SU-DHL-6 (cell line): ENCODE results near the gene KRT12.
"Not testable (repeated sequence)": the region's sequence is repeated elsewhere in the genome, so short reads cannot be mapped to it uniquely, and the experiment has no call there.

Experiments used
- H2AFZ ChIP-seq: fragments of 200-600 bp; sonication (generic); 2 replicates; pipeline ENCODE4 v1.6.1; 2014; ENCODE audit warnings: low read depth, mild to moderate bottlenecking, moderate library complexity, mixed read lengths, antibody characterized with exemption, low read length; ENCODE audit not compliant: severe bottlenecking
- H3F3A ChIP-seq: fragments of 200-600 bp; shearing (Covaris generic); 2 replicates; pipeline ENCODE4 v1.6.0; 2016; ENCODE audit warnings: antibody characterized with exemption, mild to moderate bottlenecking; ENCODE audit not compliant: insufficient read depth
- H3K27ac ChIP-seq: fragments of 200-600 bp; sonication (generic); 2 replicates; pipeline ENCODE4 v1.5.1; 2016; ENCODE audit warnings: low read depth, mild to moderate bottlenecking, low read length, moderate library complexity, mixed read lengths
- H3K27me3 ChIP-seq: fragments of 200-600 bp; sonication (generic), shearing (Covaris generic); 2 replicates; pipeline ENCODE4 v1.6.0; 2014; ENCODE audit warnings: mild to moderate bottlenecking, low read length
- H3K36me3 ChIP-seq: fragments of 200-600 bp; sonication (generic); 2 replicates; pipeline ENCODE4 v1.6.1; 2014; ENCODE audit warnings: mild to moderate bottlenecking, low read length, mixed read lengths
- H3K4me2 ChIP-seq: fragments of 300-600, 200-600 bp; shearing (Covaris generic), sonication (generic); 2 replicates; pipeline ENCODE4 v1.6.0; 2014; ENCODE audit warnings: low read length, low read depth, mild to moderate bottlenecking; ENCODE audit not compliant: poor library complexity, severe bottlenecking
- H3K4me3 ChIP-seq: fragments of 200-600 bp; sonication (generic); 2 replicates; pipeline ENCODE4 v1.5.1; 2014; ENCODE audit warnings: antibody characterized with exemption, low read length, mild to moderate bottlenecking, mixed read lengths; ENCODE audit not compliant: insufficient read depth, poor library complexity, severe bottlenecking
- H3K79me2 ChIP-seq: fragments of 200-600 bp; sonication (generic); 2 replicates; pipeline ENCODE4 v1.6.1; 2014; ENCODE audit warnings: mild to moderate bottlenecking, low read length, moderate library complexity; ENCODE audit not compliant: insufficient read depth
- H3K9ac ChIP-seq: fragments of 200-600 bp; sonication (generic); 2 replicates; pipeline ENCODE4 v1.7.0; 2014; ENCODE audit warnings: mild to moderate bottlenecking, low read length
- H3K9me2 ChIP-seq: fragments of 200-600 bp; sonication (generic); replicated peaks from 2 replicates; pipeline ENCODE4 v1.6.1; 2014; ENCODE audit warnings: low read length; ENCODE audit not compliant: insufficient read depth
- H3K9me3 ChIP-seq: fragments of 200-600 bp; sonication (generic); 2 replicates; pipeline ENCODE4 v1.6.1; 2014; ENCODE audit warnings: low read length, mixed read lengths; ENCODE audit not compliant: insufficient read depth
- H4K20me1 ChIP-seq: fragments of 200-600 bp; sonication (generic); 2 replicates; pipeline ENCODE4 v1.6.1; 2014; ENCODE audit warnings: low read depth, mild to moderate bottlenecking, antibody characterized with exemption, low read length, moderate library complexity, mixed read lengths
- EZH2phosphoT487 ChIP-seq: fragments of 200-600 bp; sonication (generic), shearing (Covaris generic); conservative IDR thresholded peaks from 2 replicates; pipeline ENCODE4 v1.6.1; 2018; ENCODE audit warnings: mild to moderate bottlenecking, antibody characterized with exemption, low read length, moderate library complexity, mixed read lengths
- TF ChIP-seq, protein P1 (sequence below): fragments of 200-600 bp; sonication (generic); IDR thresholded peaks from one replicate; pipeline ENCODE4 v1.5.1; 2017; ENCODE audit warnings: antibody characterized with exemption, mild to moderate bottlenecking, low read length, moderate library complexity; ENCODE audit not compliant: insufficient read depth, poor library complexity, severe bottlenecking

The KRT12 gene

DNA sequence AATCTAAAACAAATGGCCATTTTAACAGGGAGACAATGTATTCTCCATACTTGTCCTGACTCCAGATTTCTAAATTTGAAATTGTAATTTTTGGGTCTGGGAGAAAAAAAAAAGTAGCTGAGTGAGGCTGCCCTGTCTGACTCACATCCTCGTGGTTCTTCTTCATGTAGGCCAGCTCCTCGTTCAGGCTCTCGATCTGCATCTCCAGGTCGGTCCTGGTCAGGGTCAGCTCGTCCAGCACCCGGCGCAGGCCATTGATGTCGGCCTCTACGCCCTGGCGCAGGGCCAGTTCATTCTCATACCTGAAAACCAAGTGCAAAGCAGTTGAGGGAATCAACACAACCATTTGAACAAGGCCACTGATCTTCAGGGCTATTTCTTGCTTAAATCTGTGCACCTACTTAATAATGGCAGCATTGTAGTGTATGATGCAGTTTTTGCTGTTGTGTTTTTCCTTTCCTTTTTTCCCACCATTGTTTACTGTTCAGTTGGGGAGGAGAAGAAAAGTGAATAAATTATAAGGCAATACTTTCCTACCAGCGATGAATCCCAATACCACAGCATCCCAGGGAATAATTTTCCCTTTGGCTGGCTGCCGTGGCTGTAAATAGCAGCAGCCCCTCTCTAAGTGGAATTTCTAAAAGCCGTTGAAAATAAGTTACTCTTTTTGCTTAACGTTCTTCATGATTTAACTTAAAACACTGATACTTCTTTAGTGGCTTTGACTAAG lies 2.2 kb downstream of the KRT12 start:
- no peaks in the 10 kb centered on the region for H3K27me3 ChIP-seq
- H3K9me2 ChIP-seq: no peaks in the 10 kb centered on the region
- H3K36me3 ChIP-seq: no peaks in the 10 kb centered on the region
- no peaks in the 10 kb centered on the region for H3K9me3 ChIP-seq
- no peak overlapping the region for H2AFZ ChIP-seq
- no peaks in the 10 kb centered on the region for H3K79me2 ChIP-seq
- no peak overlapping the region for H3K9ac ChIP-seq
- no peaks in the 10 kb centered on the region for H4K20me1 ChIP-seq
- no peak overlapping the region for H3K4me3 ChIP-seq
- no peak for TF ChIP-seq EZH2phosphoT487
- TF ChIP-seq, protein P1, sequence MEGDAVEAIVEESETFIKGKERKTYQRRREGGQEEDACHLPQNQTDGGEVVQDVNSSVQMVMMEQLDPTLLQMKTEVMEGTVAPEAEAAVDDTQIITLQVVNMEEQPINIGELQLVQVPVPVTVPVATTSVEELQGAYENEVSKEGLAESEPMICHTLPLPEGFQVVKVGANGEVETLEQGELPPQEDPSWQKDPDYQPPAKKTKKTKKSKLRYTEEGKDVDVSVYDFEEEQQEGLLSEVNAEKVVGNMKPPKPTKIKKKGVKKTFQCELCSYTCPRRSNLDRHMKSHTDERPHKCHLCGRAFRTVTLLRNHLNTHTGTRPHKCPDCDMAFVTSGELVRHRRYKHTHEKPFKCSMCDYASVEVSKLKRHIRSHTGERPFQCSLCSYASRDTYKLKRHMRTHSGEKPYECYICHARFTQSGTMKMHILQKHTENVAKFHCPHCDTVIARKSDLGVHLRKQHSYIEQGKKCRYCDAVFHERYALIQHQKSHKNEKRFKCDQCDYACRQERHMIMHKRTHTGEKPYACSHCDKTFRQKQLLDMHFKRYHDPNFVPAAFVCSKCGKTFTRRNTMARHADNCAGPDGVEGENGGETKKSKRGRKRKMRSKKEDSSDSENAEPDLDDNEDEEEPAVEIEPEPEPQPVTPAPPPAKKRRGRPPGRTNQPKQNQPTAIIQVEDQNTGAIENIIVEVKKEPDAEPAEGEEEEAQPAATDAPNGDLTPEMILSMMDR: no peak
- H3K4me2 ChIP-seq: no peak overlapping the region
- H3K27ac ChIP-seq: no peak overlapping the region
- H3F3A ChIP-seq: no peaks in the 10 kb centered on the region

DNA sequence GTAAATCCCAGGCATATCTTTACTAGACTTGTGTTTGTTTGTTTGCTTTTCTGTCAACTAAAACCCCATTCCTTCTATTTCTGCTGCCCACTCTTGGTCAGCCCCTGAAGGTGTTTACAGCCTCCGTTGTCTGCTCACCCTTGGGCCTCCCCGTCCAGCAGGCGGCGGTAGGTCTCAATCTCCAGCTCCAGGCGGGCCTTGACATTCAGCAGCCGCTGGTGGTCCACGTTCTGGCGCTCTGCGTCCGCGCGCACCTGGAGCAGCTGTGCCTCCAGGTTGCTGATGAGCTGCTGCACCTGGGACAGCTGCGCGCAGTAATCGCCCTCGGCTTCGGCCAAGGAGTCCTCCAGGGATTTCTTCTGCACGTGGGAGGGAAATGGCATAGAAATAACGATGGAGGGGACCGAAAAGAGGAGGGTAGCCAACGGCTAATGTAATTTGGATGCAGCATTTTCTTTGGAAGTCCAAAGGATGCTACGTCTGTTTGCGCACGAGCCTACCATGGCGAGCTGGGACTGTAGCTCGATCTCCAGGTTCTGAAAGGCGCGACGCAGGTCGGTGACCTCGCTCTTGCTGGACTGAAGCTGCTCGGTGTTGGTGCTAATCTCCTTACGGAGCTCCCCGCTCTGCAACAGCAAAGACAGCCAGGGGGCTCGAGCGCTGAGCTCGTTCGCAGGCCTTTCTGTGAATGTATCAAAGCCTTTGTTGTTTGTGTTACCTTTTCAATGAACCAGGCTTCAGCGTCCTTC lies 3.9 kb downstream of the KRT12 start:
- Histone ChIP-seq H3K9ac (no peak overlapping the region), H3K9me2 (no peaks in the 10 kb centered on the region), H4K20me1 (no peaks in the 10 kb centered on the region), H2AFZ (no peak overlapping the region), H3F3A (no peaks in the 10 kb centered on the region), H3K9me3 (no peaks in the 10 kb centered on the region), H3K27ac (no peak overlapping the region), H3K79me2 (no peaks in the 10 kb centered on the region), H3K4me2 (no peak overlapping the region), H3K27me3 (no peaks in the 10 kb centered on the region), H3K36me3 (no peaks in the 10 kb centered on the region), H3K4me3 (no peak overlapping the region)
- no peak for TF ChIP-seq EZH2phosphoT487
- TF ChIP-seq, protein P1: no peak

GRCh38 chr17:40859536-40859935 lies 7.5 kb downstream of the KRT12 start:
- no peak overlapping the region for H3K27ac ChIP-seq
- H3K79me2 ChIP-seq: no peaks in the 10 kb centered on the region
- no peaks in the 10 kb centered on the region for H3K36me3 ChIP-seq
- no peak overlapping the region for H2AFZ ChIP-seq
- TF ChIP-seq, protein P1: no peak
- TF ChIP-seq EZH2phosphoT487: no peak
- no peaks in the 10 kb centered on the region for H3F3A ChIP-seq
- H3K4me2 ChIP-seq: no peak overlapping the region
- no peaks in the 10 kb centered on the region for H3K27me3 ChIP-seq
- no peak overlapping the region for H3K9ac ChIP-seq
- no peak overlapping the region for H3K4me3 ChIP-seq
- H3K9me2 ChIP-seq: no peaks in the 10 kb centered on the region
- H3K9me3 ChIP-seq: no peaks in the 10 kb centered on the region
- no peaks in the 10 kb centered on the region for H4K20me1 ChIP-seq

DNA sequence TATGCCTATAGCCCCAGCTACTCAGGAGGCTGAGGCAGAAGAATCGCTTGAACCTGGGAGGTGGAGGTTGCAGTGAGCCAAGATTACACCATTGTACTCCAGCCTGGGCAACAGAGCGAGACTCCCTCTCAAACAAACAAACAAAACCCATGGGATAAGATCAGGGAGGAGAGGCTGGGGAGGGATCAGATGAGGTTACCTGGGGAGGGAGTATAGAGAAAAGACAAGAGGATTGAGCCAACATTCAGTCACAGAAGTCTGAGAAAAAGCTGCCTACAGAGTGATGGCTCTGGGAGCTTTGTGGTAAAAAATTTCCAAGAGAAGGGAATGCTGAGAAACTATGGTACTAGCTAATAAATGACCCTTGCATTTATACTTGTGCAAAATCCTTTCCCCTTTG lies 8.4 kb downstream of the KRT12 start:
- not testable (repeated sequence) for H3K9ac ChIP-seq, H4K20me1 ChIP-seq, H3K4me2 ChIP-seq, H3K27ac ChIP-seq, H3K27me3 ChIP-seq, H3K36me3 ChIP-seq, H2AFZ ChIP-seq, H3F3A ChIP-seq, H3K4me3 ChIP-seq, H3K79me2 ChIP-seq, H3K9me2 ChIP-seq, H3K9me3 ChIP-seq
